ENCODE measurements around the gene OTOP2.

- no peak for TF ChIP-seq POLR2A (IDR thresholded peaks at IDR 0.05; ENCODE audit: low read length)
- TF ChIP-seq GATA1 (IDR thresholded peaks at IDR 0.05; ENCODE audit: low read depth, low read length): no peak
Measured at GRCh38 chr17:74875155-74875976, 48.7 kb upstream of the OTOP2 start.

Measured in erythroblast (primary cell).